Nephron (organoid): ENCODE measurements around the gene FAM184B.

Experiments
- H3K27ac Mint-ChIP-seq, 3 experiments: 2 replicates each; pipeline ENCODE4 v1.8.0; 2020; ENCODE audit warnings: mixed read lengths in 3 of 3, mild to moderate bottlenecking in 2 of 3, moderate library complexity in 1 of 3
- H3K27me3 Mint-ChIP-seq: 2 replicates; pipeline ENCODE4 v1.8.0; 2021; ENCODE audit warnings: low read depth, mild to moderate bottlenecking, moderate library complexity, mixed read lengths
- H3K36me3 Mint-ChIP-seq: 2 replicates; pipeline ENCODE4 v1.8.0; 2020; ENCODE audit warnings: low read depth, mixed read lengths
- H3K4me1 Mint-ChIP-seq: 2 replicates; pipeline ENCODE4 v1.8.0; 2020; ENCODE audit warnings: mixed read lengths
- H3K4me3 Mint-ChIP-seq, 3 experiments: 2 replicates each; pipeline ENCODE4 v1.8.0; 2020; ENCODE audit warnings: mild to moderate bottlenecking in 3 of 3, mixed read lengths in 3 of 3, moderate library complexity in 2 of 3
- H3K9me3 Mint-ChIP-seq: 2 replicates; pipeline ENCODE4 v1.8.0; 2020; ENCODE audit warnings: mixed read lengths
- CTCF ChIP-seq, 3 experiments: fragments of 200-600 bp; sonication (generic); IDR thresholded peaks; one replicate each; pipeline ENCODE4 v1.5.0; 2021; ENCODE audit warnings: antibody characterized with exemption in 3 of 3; ENCODE audit not compliant: unreplicated experiment in 3 of 3

Gene FAM184B

DNA sequence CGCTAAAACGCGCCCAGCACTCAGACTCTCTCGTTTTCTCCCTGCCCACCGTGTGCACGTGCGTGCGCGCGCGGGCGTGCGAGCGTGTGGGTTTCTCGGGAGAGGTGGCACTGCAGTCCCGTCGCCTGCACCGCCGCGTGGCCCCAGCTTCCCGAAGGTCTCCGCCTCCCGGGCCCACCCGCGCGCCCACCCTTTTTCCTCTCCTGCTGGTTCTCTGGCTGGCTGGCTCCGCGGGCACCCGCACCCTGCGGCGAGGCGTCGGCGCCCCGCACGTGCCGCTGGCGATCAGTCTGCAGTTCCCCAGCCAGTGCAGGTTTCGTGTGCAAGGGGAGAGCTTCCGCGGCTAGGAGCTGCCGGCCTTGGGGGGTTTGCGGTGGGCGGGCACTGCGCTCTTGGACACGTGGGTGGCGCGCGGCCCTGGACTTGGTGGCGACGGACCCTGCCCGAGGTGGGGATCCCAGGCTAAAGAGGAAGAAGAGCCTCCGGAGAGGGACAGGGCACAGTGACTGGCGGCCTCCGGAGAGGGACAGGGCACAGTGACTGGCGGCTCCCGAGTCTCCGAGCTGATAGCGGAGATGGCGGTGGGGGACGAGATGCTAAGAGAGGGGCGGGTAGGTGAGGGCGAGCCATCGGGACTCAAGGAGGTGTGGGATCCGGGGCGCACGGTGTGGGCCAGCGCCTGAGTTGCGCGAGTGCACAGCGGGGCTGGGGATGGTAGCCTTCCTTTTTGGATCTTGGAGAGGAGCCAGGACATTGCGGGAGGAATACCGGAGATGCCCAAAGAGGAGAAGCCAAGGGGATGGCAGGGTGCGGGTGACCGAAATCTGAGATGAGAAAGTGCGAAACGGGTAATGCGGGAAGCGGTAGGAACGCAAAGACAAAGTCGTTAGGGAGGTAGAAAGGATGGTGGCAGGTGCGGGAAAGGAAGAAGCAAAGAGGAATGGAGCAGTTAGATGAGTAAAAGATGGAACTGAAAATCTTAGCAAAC is at the start of gene FAM184B:
Gene FAM184B, minus strand, starts transcription at position 322 of the 988 bp plus-strand sequence. CDS start 322 bp downstream, outside the sequence.
- H3K27me3 Mint-ChIP-seq, result peaks cover 63% of the 10 kb centered on the region
- no peaks in the 10 kb centered on the region for H3K9me3 Mint-ChIP-seq
- H3K36me3 Mint-ChIP-seq, result no peaks in the 10 kb centered on the region
- H3K4me3 Mint-ChIP-seq, result peak within 1 kb of the TSS; percentile 73 to 81 (median 77)
- peaks cover 9% of the 10 kb centered on the region for H3K4me1 Mint-ChIP-seq
- no peak within 1 kb of the TSS for H3K27ac Mint-ChIP-seq
- no peak for TF ChIP-seq CTCF (IDR thresholded peaks at IDR 0.05; ENCODE audit: unreplicated experiment in 3 of 3)

- Mint-ChIP-seq H3K4me3 (no peak overlapping the region), H3K27me3 (no peaks in the 10 kb centered on the region), H3K36me3 (peaks cover 39% of the 10 kb centered on the region), H3K4me1 (no peaks in the 10 kb centered on the region), H3K27ac (no peak overlapping the region), H3K9me3 (no peaks in the 10 kb centered on the region)
- no peak for TF ChIP-seq CTCF (IDR thresholded peaks at IDR 0.05; ENCODE audit: unreplicated experiment in 3 of 3)
These were observed 42.6 kb upstream of the FAM184B start for GRCh38 chr4:17823871-17824669.

GRCh38 chr4:17817027-17817426 is 35.6 kb upstream of the FAM184B start:
- Mint-ChIP-seq H3K4me1 (peaks cover 14% of the 10 kb centered on the region), H3K9me3 (no peaks in the 10 kb centered on the region), H3K36me3 (peaks cover 18% of the 10 kb centered on the region), H3K27me3 (no peaks in the 10 kb centered on the region), H3K27ac (peak overlapping the region in 2 of 3 experiments; percentile 48 to 72), H3K4me3 (no peak overlapping the region)
- peak; percentile 45 to 63 (median 54) for TF ChIP-seq CTCF (IDR thresholded peaks at IDR 0.05; ENCODE audit: unreplicated experiment in 3 of 3)

- Mint-ChIP-seq H3K9me3 (no peaks in the 10 kb centered on the region), H3K4me1 (peaks cover 22% of the 10 kb centered on the region), H3K4me3 (no peak overlapping the region), H3K27ac (no peak overlapping the region), H3K36me3 (peaks cover 15% of the 10 kb centered on the region), H3K27me3 (no peaks in the 10 kb centered on the region)
- no peak for TF ChIP-seq CTCF (IDR thresholded peaks at IDR 0.05; ENCODE audit: unreplicated experiment in 3 of 3)
These were observed 34.7 kb upstream of the FAM184B start for GRCh38 chr4:17816142-17816541.

DNA sequence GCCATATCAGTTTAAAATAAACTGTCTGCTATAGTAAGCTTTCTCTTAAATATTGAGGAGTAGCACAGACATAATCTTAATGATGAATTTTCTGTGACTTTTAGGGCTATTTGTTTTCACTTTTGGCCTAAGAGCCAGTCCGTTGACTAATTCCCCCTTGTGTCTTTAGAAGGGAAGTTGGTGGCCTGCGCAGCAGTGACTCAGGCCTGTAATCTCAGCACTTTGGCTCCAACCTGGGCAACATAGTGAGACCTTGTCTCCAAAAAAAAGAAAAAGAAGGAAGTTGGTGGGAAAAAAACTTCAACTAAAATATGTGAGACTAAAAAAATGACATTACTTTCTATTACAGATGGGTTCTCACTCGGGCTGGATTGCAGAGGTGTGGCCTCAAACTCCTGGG is 32.7 kb upstream of the FAM184B start:
- Mint-ChIP-seq H3K4me1 (peaks cover 22% of the 10 kb centered on the region), H3K4me3 (no peak overlapping the region), H3K27me3 (no peaks in the 10 kb centered on the region), H3K9me3 (no peaks in the 10 kb centered on the region), H3K27ac (no peak overlapping the region), H3K36me3 (peaks cover 11% of the 10 kb centered on the region)
- TF ChIP-seq CTCF (IDR thresholded peaks at IDR 0.05; ENCODE audit: unreplicated experiment in 3 of 3), result no peak
